Panc1 (cell line): ENCODE results near the gene GARRE1. TPM values are rescaled to one million over a fixed set of nuclear protein-coding genes. Genes with fewer than 3 reads are reported as not detected.

Source experiments
- ATAC-seq: fragments of 200-7000 bp; cut with Tn5 transposase; 2 replicates; pipeline ENCODE4 v1.9.1; 2020; ENCODE audit warnings: mild to moderate bottlenecking, moderate library complexity
- BruUV-seq: library from RNA; stranded (reverse); fragments of 400-500 nt; replicated peaks from 2 replicates; lab custom pipeline; 2021; lab: Mats Ljungman, UMichigan
- CTCF ChIA-PET: fragments of 300-600 bp; sonication (Branson Sonifier 250); formaldehyde crosslinking; loops from one replicate; lab custom pipeline; 2022; ENCODE audit warnings: antibody characterized with exemption; lab: Charles Lee
- POLR2A ChIA-PET: fragments of 300-600 bp; sonication (Branson Sonifier 250); formaldehyde crosslinking; loops from one replicate; lab custom pipeline; 2022; ENCODE audit warnings: antibody characterized with exemption; lab: Charles Lee
- DNase-seq: peaks from one replicate; pipeline ENCODE4 v3.0.0-alpha.2; 2010; ENCODE audit warnings: low read depth, low spot score
- H3K27ac ChIP-seq: 2 replicates; pipeline ENCODE4 v1.5.1; 2011; ENCODE audit warnings: mild to moderate bottlenecking, low read length, inconsistent platforms
- H3K27me3 ChIP-seq: fragments of 200-500 bp; sonication (Bioruptor generic); 2 replicates; pipeline ENCODE4 v1.6.0; 2014; ENCODE audit warnings: low read length, inconsistent platforms; ENCODE audit not compliant: control insufficient read depth, insufficient read depth
- H3K36me3 ChIP-seq: fragments of 200-500 bp; sonication (Bioruptor generic); 2 replicates; pipeline ENCODE4 v1.5.1; 2014; ENCODE audit warnings: inconsistent platforms, mild to moderate bottlenecking, low read length, moderate library complexity; ENCODE audit not compliant: control insufficient read depth, insufficient read depth
- H3K4me1 ChIP-seq: 2 replicates; pipeline ENCODE4 v1.5.1; 2011; ENCODE audit warnings: inconsistent platforms, mild to moderate bottlenecking, low read length, moderate library complexity; ENCODE audit not compliant: control insufficient read depth, insufficient read depth
- H3K4me3 ChIP-seq, 2 experiments: 2 replicates each; pipeline ENCODE4 v1.5.1; 2011 to 2012; ENCODE audit warnings: low read depth in 2 of 2, low read length in 2 of 2, mild to moderate bottlenecking in 2 of 2, inconsistent platforms in 1 of 2, moderate library complexity in 1 of 2
- H3K9me3 ChIP-seq: fragments of 200-500 bp; sonication (Bioruptor generic); 2 replicates; pipeline ENCODE4 v1.5.1; 2014; ENCODE audit warnings: low read depth, mild to moderate bottlenecking, inconsistent platforms, low read length, moderate library complexity; ENCODE audit not compliant: control insufficient read depth, insufficient read depth
- POLR2AphosphoS5 ChIP-seq: IDR thresholded peaks from 2 replicates; pipeline ENCODE4 v1.6.1; 2012; ENCODE audit warnings: mild to moderate bottlenecking, low read depth, low read length, moderate library complexity
- SIN3A ChIP-seq: IDR thresholded peaks from 2 replicates; pipeline ENCODE4 v1.6.1; 2012; ENCODE audit warnings: low read depth, mild to moderate bottlenecking, low read length, moderate library complexity, borderline replicate concordance; ENCODE audit not compliant: insufficient read depth
- TCF7L2 ChIP-seq: IDR thresholded peaks from 2 replicates; pipeline ENCODE4 v1.6.1; 2011; ENCODE audit warnings: mild to moderate bottlenecking, low read depth, low read length, inconsistent platforms
- in situ Hi-C: cut with HindIII; loops from 2 replicates; pipeline ENCODE4 v1.10.0; 2016; ENCODE audit warnings: low sequenced_read_pairs, low pct_unique_long_range_greater_than_20kb
- intact Hi-C: fragments of 100-400 bp; cut with micrococcal nuclease; formaldehyde crosslinking; loops from one replicate; pipeline ENCODE4 v1.10.0; 2022; ENCODE audit not compliant: unreplicated experiment
- total RNA-seq: library from RNA; stranded (reverse); gene quantifications from one replicate; pipeline ENCODE4 v1.2.1, GENCODE V29; 2021; ENCODE audit not compliant: unreplicated experiment
- TF ChIP-seq, protein P1 (sequence below): fragments of 450-650 bp; IDR thresholded peaks from 2 replicates; pipeline ENCODE4 v1.5.1; 2017; ENCODE audit warnings: mild to moderate bottlenecking
- TF ChIP-seq, protein P2 (sequence below), 2 experiments: IDR thresholded peaks; 2 replicates each; pipeline ENCODE4 v1.6.1; 2011 to 2012; ENCODE audit warnings: low read depth in 2 of 2, control low read depth in 1 of 2, low read length in 1 of 2, mild to moderate bottlenecking in 1 of 2, moderate library complexity in 1 of 2; ENCODE audit not compliant: insufficient read depth in 1 of 2

The GARRE1 gene
- total RNA-seq, 1 experiment from 2014 or later, result 19.7 TPM

DNA sequence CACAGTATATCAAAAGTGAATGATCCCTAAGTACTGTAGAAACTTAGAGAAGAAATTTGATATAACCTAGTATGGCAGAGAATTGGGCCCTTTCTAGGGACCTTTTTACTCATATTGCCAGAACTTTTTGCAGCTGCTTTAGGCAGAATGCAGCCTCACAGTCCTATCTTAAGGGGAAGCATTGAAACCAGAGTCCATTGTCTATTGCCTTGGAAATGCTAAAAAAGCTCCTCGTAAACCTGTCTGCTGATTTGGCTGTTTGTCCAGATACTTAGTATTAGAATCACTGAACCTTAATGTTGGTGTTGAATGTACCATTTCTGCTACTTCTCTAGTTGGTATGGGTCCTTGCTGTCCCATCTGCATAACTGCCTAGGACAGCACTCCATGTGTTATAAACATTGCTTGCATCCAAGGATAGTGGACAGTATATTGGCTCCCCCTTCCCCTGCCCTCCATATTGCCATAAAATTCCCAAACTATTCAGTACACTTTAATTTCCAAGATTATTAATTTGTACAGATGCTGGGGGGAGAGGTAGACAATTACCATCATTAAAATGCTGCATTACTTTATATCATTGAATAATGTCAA, 46.0 kb upstream of the GARRE1 start:
- no peak overlapping the region for H3K27ac ChIP-seq
- no TSS peak for BruUV-seq
- ATAC-seq (no peak), DNase-seq (no peak)
- in situ Hi-C loops (no loop called here), intact Hi-C loops (no loop called here)
- H3K36me3 ChIP-seq, result peaks cover 18% of the 10 kb centered on the region
- CTCF ChIA-PET, result interaction anchor here (0.6 kb wide), 1 partner anchor 800 kb away, joined by 3 read pairs; no protein-coding TSS in a partner anchor
- H3K4me3 ChIP-seq, result no peak overlapping the region
- H3K4me1 ChIP-seq, result no peaks in the 10 kb centered on the region
- H3K9me3 ChIP-seq, result no peaks in the 10 kb centered on the region
- no peaks in the 10 kb centered on the region for H3K27me3 ChIP-seq
- POLR2A ChIA-PET, result interaction anchor here (0.6 kb wide), 1 partner anchor 197 kb away, joined by 3 read pairs; no protein-coding TSS in a partner anchor
- TF ChIP-seq, protein P1, sequence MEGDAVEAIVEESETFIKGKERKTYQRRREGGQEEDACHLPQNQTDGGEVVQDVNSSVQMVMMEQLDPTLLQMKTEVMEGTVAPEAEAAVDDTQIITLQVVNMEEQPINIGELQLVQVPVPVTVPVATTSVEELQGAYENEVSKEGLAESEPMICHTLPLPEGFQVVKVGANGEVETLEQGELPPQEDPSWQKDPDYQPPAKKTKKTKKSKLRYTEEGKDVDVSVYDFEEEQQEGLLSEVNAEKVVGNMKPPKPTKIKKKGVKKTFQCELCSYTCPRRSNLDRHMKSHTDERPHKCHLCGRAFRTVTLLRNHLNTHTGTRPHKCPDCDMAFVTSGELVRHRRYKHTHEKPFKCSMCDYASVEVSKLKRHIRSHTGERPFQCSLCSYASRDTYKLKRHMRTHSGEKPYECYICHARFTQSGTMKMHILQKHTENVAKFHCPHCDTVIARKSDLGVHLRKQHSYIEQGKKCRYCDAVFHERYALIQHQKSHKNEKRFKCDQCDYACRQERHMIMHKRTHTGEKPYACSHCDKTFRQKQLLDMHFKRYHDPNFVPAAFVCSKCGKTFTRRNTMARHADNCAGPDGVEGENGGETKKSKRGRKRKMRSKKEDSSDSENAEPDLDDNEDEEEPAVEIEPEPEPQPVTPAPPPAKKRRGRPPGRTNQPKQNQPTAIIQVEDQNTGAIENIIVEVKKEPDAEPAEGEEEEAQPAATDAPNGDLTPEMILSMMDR, result no peak
- no peak for TF ChIP-seq POLR2AphosphoS5
- TF ChIP-seq SIN3A, result no peak
- TF ChIP-seq, protein P2, sequence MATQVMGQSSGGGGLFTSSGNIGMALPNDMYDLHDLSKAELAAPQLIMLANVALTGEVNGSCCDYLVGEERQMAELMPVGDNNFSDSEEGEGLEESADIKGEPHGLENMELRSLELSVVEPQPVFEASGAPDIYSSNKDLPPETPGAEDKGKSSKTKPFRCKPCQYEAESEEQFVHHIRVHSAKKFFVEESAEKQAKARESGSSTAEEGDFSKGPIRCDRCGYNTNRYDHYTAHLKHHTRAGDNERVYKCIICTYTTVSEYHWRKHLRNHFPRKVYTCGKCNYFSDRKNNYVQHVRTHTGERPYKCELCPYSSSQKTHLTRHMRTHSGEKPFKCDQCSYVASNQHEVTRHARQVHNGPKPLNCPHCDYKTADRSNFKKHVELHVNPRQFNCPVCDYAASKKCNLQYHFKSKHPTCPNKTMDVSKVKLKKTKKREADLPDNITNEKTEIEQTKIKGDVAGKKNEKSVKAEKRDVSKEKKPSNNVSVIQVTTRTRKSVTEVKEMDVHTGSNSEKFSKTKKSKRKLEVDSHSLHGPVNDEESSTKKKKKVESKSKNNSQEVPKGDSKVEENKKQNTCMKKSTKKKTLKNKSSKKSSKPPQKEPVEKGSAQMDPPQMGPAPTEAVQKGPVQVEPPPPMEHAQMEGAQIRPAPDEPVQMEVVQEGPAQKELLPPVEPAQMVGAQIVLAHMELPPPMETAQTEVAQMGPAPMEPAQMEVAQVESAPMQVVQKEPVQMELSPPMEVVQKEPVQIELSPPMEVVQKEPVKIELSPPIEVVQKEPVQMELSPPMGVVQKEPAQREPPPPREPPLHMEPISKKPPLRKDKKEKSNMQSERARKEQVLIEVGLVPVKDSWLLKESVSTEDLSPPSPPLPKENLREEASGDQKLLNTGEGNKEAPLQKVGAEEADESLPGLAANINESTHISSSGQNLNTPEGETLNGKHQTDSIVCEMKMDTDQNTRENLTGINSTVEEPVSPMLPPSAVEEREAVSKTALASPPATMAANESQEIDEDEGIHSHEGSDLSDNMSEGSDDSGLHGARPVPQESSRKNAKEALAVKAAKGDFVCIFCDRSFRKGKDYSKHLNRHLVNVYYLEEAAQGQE (IDR thresholded peaks at IDR 0.05; ENCODE audit: insufficient read depth in 1 of 2, low read depth in 2 of 2, low read length in 1 of 2), result no peak
- no peak for TF ChIP-seq TCF7L2

GRCh38 chr19:34209726-34210125, 44.6 kb upstream of the GARRE1 start:
- TF ChIP-seq, protein P2 (IDR thresholded peaks at IDR 0.05; ENCODE audit: insufficient read depth in 1 of 2, low read depth in 2 of 2, low read length in 1 of 2), result no peak
- TF ChIP-seq SIN3A (no peak), TCF7L2 (no peak)
- TF ChIP-seq, protein P1, result no peak
- BruUV-seq, result no TSS peak
- POLR2A ChIA-PET, result interaction anchor here (0.7 kb wide), 1 partner anchor 1109 kb away, joined by 3 read pairs; no protein-coding TSS in a partner anchor
- Histone ChIP-seq H3K4me3 (no peak overlapping the region), H3K27ac (no peak overlapping the region), H3K4me1 (no peaks in the 10 kb centered on the region), H3K27me3 (no peaks in the 10 kb centered on the region), H3K9me3 (no peaks in the 10 kb centered on the region), H3K36me3 (peaks cover 18% of the 10 kb centered on the region)
- in situ Hi-C loops (no loop called here), intact Hi-C loops (no loop called here)
- no peak for DNase-seq
- no peak for ATAC-seq
- CTCF ChIA-PET, result interaction anchor here (0.6 kb wide), 1 partner anchor 128 kb away, joined by 3 read pairs; no protein-coding TSS in a partner anchor
